NOMO-1 (cell line): Measurements from ENCODE around the gene LDLR.
A peak's percentile ranks its signal among the peaks of the same experiment; 100 is the strongest.
"Not testable (repeated sequence)": the region's sequence is repeated elsewhere in the genome, so short reads cannot be mapped to it uniquely, and the experiment has no call there.

Experiments used
- DNase-seq, 2 experiments: peaks; one replicate each; lab custom pipeline; 2025; ENCODE audit not compliant: unreplicated experiment in 2 of 2; lab: John Stamatoyannopoulos, UW

Gene LDLR

GRCh38 chr19:11070123-11070522 lies 19.1 kb upstream of the LDLR start:
- DNase-seq = no peak

GRCh38 chr19:11073568-11073967 lies 15.7 kb upstream of the LDLR start:
- DNase-seq = no peak

GRCh38 chr19:11076792-11077191 lies 12.5 kb upstream of the LDLR start:
- DNase-seq = not testable (repeated sequence)

GRCh38 chr19:11078893-11079292 lies 10.4 kb upstream of the LDLR start:
- DNase-seq = no peak

GRCh38 chr19:11079999-11080398 lies 9.3 kb upstream of the LDLR start:
- no peak for DNase-seq

- DNase-seq = no peak
These were observed 1.3 kb upstream of the LDLR start for GRCh38 chr19:11087870-11088505.

- DNase-seq = no peak
These were observed 583 bp upstream of the LDLR start for GRCh38 chr19:11088506-11089253.

- DNase-seq = not testable (repeated sequence)
These were observed 676 bp downstream of the LDLR start for GRCh38 chr19:11090014-11090263.

- DNase-seq = peak; percentile 96 to 97
These were observed 1.2 kb downstream of the LDLR start for GRCh38 chr19:11090264-11090996.

- DNase-seq = no peak
These were observed 1.9 kb downstream of the LDLR start for GRCh38 chr19:11090997-11091702.

GRCh38 chr19:11091703-11092153 lies 2.5 kb downstream of the LDLR start:
- DNase-seq = peak; percentile 52 to 68

- peak in 1 of 2 experiments; percentile 70 for DNase-seq
These were observed 2.9 kb downstream of the LDLR start for GRCh38 chr19:11092181-11092538.

- peak in 1 of 2 experiments; percentile 20 for DNase-seq
These were observed 4.5 kb downstream of the LDLR start for GRCh38 chr19:11093689-11094238.

- no peak for DNase-seq
These were observed 5.2 kb downstream of the LDLR start for GRCh38 chr19:11094520-11094894.

- DNase-seq = peak; percentile 50 to 88
These were observed 7.1 kb downstream of the LDLR start for GRCh38 chr19:11096210-11096841.

- DNase-seq = not testable (repeated sequence)
These were observed 8.1 kb downstream of the LDLR start for GRCh38 chr19:11097367-11097766.

- no peak for DNase-seq
These were observed 9.1 kb downstream of the LDLR start for GRCh38 chr19:11098327-11098726.

- DNase-seq = no peak
These were observed 9.6 kb downstream of the LDLR start for GRCh38 chr19:11098861-11099260.

GRCh38 chr19:11100049-11100448 lies 10.8 kb downstream of the LDLR start:
- DNase-seq = no peak

- DNase-seq = no peak
These were observed 11.8 kb downstream of the LDLR start for GRCh38 chr19:11101057-11101456.

- no peak for DNase-seq
These were observed 13.7 kb downstream of the LDLR start for GRCh38 chr19:11102944-11103343.
